Dermis microvascular lymphatic vessel endothelial cell (primary cell): ENCODE measurements around the gene GPR12. TPM values are rescaled to one million over a fixed set of nuclear protein-coding genes. Genes with fewer than 3 reads are reported as not detected.

Experiments used
- DNase-seq, 2 donors: peaks; one replicate each; pipeline versions ENCODE4 v3.0.0 to v3.0.0-alpha.2; 2010; ENCODE audit warnings: low read depth in 2 of 2
- total RNA-seq: library from RNA; depleted of rRNA; stranded (reverse); fragments of >200 nt; gene quantifications from 2 replicates; pipeline ENCODE4 v1.2.1, GENCODE V29; 2014

The GPR12 gene, protein sequence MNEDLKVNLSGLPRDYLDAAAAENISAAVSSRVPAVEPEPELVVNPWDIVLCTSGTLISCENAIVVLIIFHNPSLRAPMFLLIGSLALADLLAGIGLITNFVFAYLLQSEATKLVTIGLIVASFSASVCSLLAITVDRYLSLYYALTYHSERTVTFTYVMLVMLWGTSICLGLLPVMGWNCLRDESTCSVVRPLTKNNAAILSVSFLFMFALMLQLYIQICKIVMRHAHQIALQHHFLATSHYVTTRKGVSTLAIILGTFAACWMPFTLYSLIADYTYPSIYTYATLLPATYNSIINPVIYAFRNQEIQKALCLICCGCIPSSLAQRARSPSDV
- total RNA-seq, result not detected in 2 replicates

DNA sequence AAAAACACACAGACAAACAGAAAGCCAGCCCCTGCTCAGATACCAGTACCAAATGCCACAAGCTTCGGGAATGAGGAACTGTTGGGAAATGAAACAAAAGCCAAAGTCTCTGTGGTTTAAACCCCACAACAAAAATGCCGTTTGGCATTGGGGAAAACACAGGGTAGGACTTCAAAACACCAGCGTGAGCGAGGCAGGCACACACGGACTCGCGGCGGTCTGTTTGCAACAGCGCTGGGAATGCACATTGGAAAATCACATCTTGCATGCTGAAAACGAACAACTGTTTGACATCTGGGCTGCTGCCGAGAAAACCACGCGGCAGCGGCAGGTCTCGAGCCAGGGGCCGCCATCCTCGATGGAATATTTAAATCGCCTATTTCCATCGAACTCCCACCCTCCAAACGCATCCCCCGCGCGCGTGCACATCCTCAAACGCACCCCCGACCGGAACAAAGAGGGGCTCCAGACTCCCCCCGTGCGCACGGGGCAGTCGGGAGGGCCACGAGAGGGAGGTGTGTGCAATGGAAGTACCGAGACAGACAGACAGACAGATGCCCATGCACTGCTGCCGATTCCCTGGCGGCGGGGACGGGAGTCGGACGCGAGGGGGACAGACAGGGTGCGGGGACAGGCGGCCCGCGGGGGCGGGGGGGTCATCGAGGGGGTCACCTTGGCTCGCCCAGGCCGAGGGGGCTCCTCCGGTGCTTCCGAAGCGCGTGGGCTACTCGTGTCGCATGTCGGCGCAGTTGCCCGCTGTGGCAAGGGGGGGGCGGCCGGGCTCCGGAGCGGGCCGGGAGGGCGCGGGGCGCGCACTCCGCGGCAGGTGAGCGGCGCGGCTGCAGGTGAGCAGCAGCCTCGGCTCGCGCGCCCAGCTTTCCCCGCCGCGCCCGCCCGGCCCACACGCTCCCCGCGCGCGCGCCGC, at the start of gene GPR12:
Gene GPR12, minus strand, starts transcription at position 880 of the 925 bp plus-strand sequence. CDS start 959 bp downstream, outside the sequence.
- no peak for DNase-seq

DNA sequence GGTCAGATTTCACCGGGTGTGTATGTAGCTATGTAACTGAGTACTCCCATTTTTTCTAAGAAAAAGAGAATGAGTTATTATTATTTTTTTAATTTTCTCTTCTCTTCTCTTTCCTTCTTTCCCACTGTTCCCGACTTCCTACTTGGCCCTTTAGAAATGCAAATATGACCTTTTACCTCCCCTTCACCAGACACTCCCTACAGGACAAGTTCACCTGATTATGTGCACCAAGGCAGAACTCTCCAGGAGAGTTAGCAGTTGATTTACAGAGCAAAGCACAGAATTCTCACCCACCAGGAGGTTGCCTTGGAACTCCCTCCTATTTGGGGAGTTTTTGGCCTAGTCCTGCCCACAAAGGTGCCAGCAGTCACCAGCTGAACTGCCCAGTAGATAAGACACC, 49.5 kb upstream of the GPR12 start:
- no peak for DNase-seq

DNA sequence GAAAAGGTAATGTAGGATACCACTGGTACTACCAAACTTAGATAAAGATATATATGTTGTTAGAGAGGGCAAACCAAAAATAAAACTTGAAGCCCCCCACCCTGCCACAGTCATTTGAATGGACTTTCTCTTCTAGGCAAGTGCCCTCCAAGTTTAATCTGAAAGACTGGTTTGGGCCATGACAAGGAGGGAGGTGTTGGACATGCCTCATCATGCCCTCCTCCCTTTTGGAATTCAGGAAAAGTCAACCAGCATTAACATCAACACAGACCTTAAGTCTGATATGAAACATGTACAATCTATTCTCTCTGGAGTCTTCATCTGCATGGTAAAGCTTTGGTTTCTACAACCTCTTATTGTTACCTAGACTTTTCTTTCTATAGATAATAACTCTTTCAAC, 46.3 kb upstream of the GPR12 start:
- no peak for DNase-seq

DNA sequence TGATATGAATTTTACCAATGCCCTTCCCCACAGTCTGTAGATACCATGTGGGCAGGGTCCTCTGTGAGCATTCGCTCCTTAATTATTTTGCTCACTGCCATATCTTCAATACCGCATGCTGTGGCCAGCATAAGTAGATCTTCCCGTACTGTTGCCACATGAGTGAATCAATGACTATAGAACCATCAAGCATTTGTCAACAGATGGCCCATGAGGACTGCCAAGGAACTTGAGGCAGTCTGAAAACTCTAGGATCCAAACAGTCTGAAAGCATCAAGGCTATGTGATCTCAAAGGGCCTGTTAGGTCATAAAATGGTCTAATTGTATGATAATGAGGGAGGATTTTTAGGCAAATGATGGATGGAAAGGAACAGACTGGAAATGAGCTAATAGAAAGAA, 27.4 kb upstream of the GPR12 start:
- no peak for DNase-seq

DNA sequence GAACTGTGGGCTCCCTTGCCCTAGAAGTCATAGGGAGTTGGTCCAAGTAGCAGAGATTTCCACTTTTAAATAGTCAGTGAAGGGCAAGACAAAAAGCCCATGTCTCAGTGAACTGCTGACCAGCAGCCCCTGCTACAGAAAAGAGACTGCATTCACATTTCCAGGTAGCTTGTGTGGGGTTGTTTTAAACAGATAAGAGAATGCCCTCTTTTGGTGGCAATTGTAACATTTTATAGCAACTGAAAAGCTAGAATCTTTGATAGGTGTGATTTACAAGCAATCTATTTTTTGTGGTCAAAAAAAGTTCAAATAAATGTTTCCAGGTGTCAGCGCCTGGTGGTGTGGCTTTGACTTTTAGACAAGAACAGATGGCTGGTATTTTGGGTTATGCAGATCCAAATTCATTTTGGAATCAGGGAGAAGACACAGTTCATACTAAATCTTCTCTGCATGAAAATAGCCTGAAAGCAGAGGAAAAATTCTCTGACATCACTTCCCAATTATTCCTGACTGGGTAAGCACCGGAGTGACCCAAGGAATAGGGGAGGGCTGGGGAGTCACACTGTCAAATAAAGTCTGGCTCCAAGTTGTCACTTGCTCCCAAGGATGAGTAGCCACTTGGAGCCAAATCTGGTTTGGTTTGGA, 26.2 kb upstream of the GPR12 start:
- DNase-seq, result no peak

DNA sequence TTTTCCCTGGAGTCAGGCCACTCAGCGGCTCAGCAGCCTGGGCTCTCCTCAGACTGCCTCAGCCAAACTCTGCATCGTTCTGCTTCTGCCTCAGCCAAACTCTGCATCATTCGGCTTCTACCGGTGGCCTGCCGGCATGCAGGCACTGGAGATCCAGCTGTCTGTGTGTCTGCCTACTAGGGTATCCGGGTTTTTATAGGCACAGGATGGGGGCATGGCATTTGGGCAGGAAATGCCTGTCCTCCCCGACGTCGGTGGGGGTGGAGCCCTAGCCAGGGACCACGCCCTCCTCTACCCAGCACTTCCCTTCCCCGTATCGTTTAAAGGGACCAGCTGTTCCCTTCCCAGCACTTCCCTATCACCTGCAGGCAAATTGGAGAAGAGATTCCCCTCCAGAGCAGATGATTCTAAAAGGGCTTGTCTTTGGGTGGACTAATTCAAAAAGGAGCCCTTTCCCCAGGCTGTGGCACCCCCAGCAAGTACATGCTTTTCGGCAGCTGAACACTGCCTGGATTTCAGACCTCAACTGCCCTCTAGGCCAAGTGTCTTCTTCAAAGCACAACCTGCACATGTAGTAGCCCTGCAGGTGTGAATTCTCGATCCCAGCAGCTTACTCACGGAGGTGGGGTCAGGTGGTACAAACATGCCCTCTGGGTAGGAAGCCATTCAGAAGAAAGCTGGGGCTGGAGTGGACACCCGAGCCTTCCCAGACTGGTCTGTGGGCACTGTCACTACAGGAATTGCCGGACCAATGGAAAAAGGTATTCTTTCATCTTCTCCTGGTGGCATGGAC, 25.4 kb upstream of the GPR12 start:
- no peak for DNase-seq

DNA sequence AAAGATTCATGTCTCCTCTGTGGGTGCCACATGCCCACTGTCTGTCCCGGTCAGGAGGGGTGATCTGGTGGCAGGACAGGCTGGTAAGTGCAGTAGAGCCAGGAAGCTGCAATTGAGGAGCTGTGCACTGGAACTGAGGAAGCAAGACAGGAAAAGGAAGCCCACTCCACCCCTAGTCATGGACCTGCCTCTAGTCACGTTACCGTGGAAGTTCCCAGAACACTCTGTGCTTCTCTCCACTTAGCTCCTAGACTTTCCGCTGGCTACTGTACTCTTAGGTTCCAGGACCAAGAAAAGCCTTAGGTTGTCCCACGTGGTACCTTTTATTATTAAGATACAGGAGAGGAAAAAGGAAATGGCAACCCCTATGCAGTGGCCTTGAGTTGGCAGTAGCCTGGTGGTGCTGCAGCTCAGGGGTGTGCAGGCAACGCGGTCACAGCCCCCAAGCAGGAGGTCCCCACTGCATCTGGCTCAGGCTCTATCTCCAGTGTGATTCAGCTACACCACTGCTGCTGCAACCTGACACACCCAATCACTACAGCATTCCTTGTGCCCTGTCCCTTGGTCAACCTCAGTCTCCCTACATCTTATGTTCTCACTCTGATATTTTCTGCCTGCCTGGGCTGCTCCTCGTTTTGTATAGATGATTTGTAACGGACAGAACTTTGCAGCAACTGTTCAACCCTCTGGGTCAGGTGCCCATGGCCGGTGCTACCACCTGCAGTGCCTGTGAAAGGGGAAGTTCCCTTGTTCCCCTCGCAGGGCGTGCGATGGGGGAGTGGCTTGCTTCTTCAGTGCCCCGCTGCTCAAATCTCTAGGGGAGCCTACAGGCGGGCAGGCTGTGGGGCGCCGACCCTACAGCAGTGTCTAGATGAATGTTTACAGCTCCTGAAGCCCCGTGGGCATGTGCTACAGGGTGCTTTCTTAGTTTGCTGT, 24.4 kb upstream of the GPR12 start:
- DNase-seq, result no peak

DNA sequence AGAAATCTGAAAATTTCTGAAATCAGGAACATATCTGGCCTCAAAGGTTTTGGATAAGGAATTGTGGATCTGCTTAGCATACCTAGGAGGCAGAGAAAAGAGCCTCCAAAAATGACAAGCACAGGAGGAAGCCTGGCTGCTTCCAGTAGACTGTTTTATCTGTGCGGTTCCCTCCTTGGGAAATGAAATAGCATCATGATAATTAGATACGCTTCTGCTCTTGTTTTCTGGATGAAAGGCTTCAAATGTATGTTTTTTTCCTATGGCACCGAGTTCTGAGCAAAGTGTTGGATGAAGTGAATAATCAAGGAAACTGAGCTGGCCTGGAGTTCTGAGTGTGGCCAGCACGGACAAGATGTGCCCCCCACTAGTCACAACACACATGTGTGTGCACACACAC, 19.8 kb upstream of the GPR12 start:
- no peak for DNase-seq

DNA sequence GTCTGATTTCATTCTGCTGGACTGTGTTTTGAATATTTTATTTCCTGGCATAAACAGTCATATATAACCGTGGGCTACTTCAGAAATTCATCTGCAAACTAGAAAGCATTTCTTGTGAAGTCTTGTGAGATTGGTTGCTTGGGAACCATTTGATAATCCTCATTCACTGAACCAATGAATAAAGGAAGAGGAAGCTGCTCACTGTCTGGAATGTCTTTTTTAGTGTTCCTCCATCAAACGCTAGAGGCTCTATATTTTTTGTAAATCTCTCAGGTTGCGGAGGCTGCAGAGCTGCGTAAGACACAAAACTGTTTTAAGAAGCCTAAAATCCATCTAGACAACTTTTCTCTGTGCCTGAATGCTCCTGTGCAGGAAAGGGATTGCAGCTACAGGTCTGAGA, 18.7 kb upstream of the GPR12 start:
- no peak for DNase-seq

DNA sequence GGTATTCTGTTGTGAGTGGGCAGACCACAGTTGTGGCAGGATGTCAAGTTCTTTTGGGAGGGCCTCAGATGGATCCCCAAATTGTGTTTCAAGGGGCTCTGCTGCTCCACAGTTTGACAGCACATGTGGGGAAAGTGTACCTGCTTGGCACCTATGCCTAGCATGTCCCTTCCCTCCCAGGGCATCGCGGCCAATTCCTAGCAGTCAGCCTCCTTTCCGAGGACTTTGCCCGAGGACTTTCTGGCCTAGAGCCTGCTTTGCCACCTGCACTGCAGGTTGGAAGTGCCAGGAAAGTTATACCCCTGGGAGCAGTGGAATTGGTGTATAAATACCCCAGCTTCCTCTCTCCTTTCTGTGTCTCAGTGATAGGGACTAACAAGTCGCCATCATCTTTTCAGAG, 11.9 kb upstream of the GPR12 start:
- no peak for DNase-seq

DNA sequence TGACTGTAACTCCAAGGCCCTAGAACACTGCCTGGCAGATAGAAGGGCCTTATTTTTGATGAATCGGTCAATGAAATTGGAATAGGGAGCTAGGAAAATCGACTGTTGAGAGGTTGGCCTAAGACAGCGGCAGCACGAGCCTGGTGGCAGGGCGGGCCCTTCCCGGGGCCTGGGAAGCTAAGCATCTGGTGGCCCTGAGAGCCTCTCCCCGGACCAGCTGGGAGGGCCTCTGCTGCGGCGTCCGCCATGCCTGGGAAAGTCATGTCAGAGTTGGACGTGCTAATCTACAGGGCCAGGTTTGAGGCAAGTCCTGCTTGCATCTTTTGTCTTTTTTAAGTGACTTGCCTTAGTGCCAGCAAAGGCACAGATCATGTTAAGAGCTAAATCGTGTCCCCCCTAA, 11.2 kb upstream of the GPR12 start:
- no peak for DNase-seq

DNA sequence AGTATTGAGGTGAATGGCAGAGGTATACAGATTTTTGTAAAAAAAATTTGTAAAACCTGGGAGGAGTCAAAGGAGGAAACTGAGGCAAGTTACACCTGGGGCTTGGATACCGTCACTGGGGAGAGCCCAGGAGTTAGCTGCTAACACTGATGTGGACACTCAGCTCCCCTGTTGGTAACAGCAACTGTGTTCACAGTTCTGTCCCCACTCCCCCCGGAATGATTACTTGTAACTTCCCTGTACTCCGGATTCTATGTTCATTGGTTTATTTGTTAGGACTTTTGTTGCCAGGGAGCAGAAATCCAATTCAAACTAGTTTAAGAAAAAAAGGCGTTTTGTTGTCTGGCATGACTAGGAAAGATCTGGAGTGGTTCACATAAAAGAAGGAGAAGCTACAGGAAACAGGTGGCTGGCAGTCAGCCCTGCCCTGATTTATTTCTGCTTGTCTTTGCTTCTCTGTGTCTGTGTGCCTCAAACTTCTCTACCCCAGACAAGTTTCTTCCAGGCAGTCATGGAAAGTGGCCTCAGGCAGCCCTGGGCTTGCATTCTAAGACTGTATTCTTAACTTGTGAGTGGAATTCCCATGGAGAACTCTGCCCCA, 2.3 kb upstream of the GPR12 start:
- peak; percentile 1 to 5 for DNase-seq

DNA sequence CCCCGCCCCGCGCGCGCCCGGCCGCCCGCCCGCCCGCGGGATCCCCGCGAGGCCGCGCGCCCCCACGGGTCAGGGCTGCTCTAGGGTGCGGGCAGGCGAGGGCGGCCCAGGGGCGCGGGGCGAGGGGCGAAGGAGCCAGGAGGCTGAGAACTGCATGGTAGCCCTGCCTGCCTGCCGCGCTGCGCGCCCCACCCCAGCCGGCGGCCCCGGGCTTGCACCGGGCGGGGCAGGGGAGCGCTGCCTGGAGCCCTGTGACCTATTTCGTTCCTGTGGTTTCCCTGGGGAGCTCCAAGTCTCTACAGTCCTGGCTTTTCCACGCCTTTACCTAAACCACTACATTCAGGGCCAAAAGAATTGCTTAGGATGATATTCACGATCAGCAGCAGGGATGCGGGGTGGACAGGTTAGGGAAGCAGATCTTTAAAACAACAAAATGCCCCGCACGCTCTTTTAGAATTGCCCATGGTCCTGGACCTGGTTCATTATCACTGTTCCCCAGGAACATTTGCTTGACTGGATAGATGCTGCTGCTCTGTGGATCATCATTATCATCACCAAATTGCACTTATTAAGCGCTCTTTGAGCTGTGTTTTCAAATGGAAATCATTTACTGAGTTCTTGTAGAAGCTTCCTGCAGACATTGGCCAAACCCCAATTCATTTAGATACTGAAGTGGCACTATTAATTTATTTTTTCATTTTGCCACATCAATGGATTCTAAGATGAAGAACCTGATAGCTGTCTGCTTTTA, 421 bp upstream of the GPR12 start:
- no peak for DNase-seq

DNA sequence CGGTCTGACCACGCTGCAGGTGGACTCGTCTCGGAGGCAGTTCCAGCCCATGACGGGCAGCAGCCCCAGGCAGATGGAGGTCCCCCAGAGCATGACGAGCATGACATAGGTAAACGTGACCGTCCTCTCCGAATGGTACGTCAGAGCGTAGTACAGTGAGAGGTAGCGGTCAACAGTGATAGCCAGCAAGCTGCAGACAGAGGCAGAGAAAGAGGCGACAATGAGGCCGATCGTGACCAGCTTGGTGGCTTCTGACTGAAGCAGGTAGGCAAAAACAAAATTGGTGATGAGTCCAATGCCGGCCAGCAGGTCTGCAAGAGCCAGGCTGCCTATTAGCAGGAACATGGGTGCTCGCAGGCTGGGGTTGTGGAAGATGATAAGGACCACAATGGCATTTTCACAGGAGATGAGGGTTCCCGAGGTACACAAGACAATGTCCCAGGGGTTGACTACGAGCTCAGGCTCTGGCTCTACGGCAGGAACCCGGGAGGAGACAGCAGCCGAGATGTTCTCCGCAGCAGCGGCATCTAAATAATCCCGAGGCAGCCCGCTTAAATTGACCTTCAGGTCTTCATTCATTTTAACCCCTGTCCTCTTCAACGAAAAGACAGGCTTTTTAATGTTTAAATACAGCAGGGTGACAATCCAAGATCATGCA, 1.2 kb downstream of the GPR12 start:
- DNase-seq, result no peak

DNA sequence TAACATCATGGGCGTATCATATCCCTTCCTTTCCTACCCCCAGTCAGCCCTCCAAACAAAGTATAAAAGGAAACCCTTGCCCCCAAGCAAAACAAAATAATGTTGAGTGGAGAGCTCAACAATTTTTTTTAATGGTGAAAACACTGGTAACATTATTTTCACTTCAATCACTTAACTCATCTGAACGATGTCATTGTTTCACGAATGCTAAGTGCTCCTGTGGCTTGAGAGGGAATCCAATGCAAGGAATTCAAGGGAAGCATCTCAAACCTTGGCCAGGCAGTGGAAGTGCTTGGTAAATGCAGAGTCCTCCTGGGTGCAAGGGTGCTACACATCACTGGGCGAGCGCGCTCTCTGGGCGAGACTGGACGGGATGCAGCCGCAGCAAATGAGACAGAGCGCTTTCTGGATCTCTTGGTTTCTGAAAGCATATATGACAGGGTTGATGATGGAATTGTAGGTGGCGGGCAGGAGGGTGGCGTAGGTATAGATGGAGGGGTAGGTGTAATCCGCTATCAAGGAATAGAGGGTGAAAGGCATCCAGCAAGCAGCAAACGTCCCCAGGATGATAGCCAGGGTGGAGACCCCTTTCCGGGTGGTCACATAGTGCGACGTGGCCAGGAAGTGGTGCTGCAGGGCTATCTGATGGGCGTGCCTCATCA, 2.0 kb downstream of the GPR12 start:
- no peak for DNase-seq

DNA sequence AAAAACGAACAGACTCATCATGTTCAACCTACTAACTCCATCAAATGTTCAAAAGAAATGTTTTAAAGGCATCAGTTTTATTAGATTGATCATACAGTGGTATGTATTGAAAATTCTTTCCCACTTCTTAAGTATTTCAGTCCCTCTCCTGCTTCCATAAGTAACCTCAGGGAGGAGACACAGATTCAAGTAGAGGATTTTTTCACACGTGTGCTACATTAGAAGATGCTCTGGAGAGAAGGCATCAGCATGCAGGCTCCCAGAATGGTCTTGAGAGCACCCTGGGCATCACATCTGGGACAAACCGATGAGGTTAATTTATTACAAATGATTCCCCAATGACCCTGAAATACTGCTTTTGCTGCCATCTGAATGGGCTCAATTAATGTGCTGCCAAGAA, 3.6 kb downstream of the GPR12 start:
- no peak for DNase-seq

DNA sequence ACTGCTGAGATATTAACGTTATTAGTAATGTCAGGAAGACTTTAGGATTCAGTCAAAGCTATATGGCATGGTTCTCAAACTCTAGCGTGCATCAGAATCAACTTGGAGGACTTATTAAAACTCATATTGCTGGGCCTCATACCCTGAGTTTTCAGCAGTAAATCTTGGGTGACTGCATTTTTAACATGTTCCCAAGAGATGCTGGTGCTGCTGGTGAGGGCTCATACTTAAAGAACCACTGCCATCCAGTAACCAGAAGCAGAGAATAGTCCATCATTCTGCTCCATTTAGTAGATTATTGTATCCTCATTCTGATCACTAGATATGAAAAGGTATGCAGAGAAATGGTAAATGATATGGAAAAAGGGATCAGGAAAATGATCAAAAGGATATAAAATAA, 7.9 kb downstream of the GPR12 start:
- no peak for DNase-seq

DNA sequence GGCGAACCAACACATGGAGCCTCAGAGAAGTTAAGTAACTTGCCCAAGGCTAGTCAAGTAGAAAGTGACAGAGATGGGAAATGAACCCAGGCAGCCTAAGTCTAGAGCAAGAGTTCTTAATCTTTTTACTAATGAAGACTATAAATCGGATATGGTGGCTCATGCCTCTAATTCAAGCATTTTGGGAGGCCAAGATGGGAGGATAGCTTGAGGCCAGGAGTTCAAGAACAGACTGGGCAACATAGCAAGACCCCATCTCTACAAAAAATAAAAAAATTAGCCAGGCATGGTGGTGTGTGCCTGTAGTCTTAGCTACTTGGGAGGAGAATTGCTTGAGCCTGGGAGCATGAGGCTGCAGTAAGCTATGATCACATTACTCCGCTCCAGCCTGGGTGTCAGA, 10.7 kb downstream of the GPR12 start:
- DNase-seq, result no peak
